NCI-H2196 (cell line): ENCODE measurements around the gene CNOT3.

Experiments used
- DNase-seq: peaks from one replicate; lab custom pipeline; 2025; ENCODE audit not compliant: unreplicated experiment; lab: John Stamatoyannopoulos, UW

Gene CNOT3

DNA sequence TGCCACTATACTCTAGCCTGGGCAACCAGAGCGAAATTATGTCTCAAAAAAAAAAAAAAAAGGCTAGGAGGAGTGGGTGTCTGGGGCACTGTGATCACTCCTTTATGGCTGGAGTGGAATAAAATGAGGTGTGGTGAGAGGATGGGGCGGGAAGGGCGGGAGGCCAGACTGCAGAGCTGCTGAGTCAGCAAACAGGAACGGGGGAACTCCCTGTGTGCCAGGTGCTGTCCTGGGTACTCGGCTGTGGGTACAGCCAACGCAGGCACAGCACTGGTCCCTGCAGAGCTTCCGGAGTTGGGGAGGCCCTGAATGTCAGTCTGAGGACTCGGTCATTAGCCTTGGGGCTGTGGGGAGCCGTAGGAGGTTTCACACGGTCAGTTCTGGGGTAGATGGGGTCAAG is 16.3 kb upstream of the CNOT3 start:
- no peak for DNase-seq

GRCh38 chr19:54123682-54124081 is 13.9 kb upstream of the CNOT3 start:
- DNase-seq = no peak

GRCh38 chr19:54124393-54124792 is 13.2 kb upstream of the CNOT3 start:
- no peak for DNase-seq

- no peak for DNase-seq
Observed at GRCh38 chr19:54125713-54126112, 11.8 kb upstream of the CNOT3 start.

GRCh38 chr19:54127688-54128440 is 9.7 kb upstream of the CNOT3 start:
- no peak for DNase-seq

- DNase-seq = no peak
Observed at GRCh38 chr19:54128441-54128725, 9.2 kb upstream of the CNOT3 start.

- no peak for DNase-seq
Observed at GRCh38 chr19:54128796-54129616, 8.6 kb upstream of the CNOT3 start.

- DNase-seq = no peak
Observed at GRCh38 chr19:54129617-54129996, 8.0 kb upstream of the CNOT3 start.

- peak; percentile 80 for DNase-seq
Observed at GRCh38 chr19:54133312-54133956, 4.1 kb upstream of the CNOT3 start.

DNA sequence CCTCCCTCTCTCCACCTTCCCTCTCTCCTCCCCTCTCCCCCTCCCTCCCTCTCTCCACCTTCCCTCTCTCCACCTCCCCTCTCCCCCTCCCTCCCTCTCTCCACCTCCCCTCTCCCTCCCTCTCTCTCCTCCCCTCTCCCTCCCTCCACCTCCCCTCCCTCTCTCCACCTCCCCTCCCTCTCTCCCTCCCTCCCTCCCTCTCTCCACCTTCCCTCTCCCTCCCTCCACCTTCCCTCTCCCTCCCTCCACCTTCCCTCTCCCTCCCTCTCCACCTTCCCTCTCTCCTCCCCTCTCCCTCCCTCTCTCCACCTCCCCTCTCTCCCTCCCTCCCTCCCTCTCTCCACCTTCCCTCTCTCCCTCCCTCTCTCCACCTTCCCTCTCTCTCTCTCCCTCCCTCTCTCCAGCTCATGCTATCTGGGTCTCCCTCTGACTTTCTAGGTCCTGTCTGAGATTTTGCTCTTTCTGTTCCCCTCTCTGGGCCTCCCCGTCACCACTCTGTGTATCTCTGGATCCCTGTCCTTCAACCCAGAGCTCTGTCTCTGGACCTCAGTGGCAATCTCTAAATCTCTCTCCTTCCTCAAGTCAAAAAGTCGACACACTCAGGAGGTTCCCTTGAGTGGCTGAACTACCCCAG is 3.5 kb upstream of the CNOT3 start:
- DNase-seq = no peak

DNA sequence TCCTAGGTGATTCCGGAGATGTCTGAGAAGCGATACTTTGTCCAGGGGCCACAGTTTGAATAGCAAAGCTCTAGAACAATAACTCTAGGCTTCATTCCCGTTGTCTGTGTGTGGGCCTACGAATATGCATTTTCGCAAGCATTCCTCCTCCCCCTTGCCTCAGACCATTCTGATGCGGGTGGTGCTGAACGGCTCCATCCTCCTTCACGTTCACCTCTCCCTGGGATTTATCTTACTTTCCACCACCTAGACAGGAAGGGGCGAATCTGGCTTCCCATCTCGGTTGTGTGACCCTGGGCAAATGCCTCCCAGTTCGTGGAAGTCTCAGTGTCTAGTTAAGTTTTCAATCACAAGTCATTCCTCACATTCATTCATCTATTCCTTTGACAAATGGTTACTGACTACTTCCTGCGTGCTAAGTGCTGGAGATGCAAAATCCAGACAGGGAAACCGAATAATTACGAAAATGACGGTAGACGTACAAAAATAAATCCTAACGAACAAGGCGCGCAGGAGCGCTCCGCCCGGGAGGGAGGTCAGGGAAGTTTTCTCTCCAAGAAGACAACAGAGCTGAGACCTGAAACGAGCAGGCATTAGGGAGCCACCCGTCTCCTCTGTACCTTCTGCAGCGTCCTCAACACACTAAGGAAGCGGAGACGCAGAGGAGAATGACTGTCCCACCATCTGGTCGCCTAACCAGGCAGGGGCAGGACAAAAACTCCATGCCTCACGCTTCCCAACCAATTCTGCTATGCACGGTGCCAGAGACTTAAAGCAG is 1.3 kb upstream of the CNOT3 start:
- DNase-seq = no peak

DNA sequence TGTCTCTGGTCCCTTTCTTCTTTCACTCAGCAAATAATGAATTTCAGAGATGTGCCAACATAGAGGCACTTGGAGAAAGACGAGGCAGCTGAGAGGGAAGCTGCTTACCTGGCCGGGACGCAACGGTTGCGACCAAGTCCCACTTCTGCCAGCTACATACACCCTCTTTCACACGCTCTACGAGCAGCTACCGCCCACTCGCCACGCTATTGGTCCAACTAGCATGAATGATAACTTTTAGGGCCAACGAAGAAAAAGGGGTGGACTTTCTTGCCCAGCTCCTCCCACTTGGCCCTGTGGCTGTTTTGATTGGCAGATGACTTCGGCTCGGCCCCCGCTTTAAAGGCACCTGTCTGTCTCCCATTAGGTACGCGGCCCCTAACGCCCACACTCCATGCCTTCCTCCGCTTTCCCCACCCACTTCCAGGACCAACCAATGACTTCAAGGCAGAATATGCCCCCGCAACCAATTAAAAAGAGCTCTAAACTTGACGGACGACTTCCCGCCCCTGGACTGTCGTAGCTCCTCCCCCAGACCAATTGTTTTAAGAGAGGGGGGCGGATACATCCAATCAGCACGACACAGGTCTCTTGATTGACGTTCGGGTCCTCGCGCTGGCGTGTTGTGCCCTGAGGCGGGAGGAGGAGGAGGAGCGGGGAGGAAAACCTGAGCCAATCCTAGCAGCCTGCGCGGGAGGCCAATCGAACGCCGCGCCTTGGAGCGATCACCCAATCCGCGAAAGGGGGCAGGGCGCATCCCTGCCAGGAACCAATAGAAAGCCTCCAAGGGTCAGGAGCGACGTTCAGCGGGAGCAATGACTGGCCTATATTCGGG is 481 bp upstream of the CNOT3 start:
- DNase-seq = peak; percentile 100

- DNase-seq = no peak
Observed at GRCh38 chr19:54138489-54139256, 1.1 kb downstream of the CNOT3 start.

DNA sequence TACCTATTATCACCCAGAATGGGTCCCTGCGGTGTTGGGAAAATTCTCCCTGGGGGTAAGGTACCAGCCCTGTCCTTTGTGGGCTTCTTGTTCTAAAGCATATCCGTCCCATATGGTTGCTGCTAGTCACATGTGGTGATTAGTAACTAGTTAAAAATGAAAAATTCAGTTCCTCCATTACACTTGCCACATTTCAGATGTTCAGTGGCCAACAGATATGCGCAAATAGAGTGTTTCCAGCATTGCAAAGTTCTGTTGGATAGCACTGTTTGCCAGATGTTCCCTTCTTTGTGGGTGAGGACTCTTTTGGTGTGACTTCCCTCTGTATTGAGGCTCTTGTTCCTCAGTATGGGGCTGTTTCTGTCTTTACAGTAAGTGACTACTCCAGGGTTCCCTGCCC is 3.8 kb downstream of the CNOT3 start:
- DNase-seq = no peak

- no peak for DNase-seq
Observed at GRCh38 chr19:54142166-54142780, 4.7 kb downstream of the CNOT3 start.

DNA sequence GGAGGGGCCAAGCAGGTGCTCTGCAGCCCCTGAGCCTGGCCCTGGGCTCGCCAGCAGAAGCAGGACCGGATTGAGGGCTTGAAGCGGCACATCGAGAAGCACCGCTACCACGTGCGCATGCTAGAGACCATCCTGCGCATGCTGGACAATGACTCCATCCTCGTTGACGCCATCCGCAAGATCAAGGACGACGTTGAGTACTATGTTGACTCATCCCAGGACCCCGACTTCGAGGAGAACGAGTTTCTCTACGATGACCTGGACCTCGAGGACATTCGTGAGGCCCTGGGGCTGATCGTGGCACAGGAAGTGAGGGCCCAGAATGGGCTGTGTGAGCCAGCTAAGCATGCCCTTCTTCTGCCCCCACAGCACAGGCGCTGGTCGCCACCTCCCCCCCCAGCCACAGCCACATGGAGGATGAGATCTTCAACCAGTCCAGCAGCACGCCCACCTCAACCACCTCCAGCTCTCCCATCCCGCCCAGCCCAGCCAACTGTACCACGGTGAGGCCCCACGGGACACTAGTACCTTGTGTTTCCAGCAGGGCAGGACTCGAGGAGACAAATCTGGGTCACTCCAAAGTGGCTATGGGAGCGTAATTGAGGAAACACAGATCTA is 8.1 kb downstream of the CNOT3 start:
- no peak for DNase-seq

- no peak for DNase-seq
Observed at GRCh38 chr19:54147676-54148075, 10.1 kb downstream of the CNOT3 start.

DNA sequence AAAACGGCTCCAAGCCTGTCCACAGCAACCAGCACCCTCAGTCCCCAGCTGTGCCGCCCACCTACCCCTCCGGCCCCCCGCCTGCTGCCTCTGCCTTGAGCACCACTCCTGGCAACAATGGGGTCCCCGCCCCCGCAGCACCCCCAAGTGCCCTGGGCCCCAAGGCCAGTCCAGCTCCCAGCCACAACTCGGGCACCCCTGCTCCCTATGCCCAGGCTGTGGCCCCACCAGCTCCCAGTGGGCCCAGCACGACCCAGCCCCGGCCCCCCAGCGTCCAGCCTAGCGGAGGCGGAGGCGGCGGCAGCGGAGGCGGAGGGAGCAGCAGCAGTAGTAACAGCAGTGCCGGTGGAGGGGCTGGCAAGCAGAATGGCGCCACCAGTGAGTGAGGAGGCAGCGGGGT is 10.6 kb downstream of the CNOT3 start:
- no peak for DNase-seq
